ENCODE data around the gene RNF40. TPM values are rescaled to one million over a fixed set of nuclear protein-coding genes. Genes with fewer than 3 reads are reported as not detected.

The RNF40 gene
- total and polyA plus RNA-seq, 4 donors: 54.1 to 103 (median 79.0) TPM

DNA sequence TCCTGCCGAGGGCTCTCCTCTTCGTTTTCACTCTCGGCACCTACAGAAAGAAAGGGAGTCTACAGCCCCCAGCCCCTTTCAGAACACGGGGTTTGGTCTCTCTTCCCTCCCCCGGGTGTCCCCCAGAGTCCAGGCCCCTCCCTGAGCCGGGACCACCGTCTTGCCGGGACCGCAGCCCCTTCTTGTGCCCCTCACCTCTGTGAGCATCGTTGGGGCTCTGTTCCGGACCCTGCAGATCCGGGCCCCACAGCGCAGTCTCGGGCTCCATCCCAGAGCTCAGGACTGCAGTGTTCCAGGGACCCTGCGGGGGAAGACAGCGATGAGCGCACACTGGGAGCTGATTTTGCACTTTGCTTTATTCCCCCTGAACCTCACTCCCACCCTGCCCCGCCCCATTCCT, 22.1 kb downstream of the RNF40 start:
- ATAC-seq (ENCODE audit: insufficient read depth, low FRiP score) (no peak), DNase-seq (no peak)
- H3K36me3 ChIP-seq (ENCODE audit: control insufficient read depth in 4 of 4, insufficient read depth in 4 of 4, low read length in 4 of 4): peaks cover 9 to 34% (median 20%) of the 10 kb centered on the region in 4 donors
- H3K4me3 ChIP-seq: no peak overlapping the region
- TF ChIP-seq, protein P1, sequence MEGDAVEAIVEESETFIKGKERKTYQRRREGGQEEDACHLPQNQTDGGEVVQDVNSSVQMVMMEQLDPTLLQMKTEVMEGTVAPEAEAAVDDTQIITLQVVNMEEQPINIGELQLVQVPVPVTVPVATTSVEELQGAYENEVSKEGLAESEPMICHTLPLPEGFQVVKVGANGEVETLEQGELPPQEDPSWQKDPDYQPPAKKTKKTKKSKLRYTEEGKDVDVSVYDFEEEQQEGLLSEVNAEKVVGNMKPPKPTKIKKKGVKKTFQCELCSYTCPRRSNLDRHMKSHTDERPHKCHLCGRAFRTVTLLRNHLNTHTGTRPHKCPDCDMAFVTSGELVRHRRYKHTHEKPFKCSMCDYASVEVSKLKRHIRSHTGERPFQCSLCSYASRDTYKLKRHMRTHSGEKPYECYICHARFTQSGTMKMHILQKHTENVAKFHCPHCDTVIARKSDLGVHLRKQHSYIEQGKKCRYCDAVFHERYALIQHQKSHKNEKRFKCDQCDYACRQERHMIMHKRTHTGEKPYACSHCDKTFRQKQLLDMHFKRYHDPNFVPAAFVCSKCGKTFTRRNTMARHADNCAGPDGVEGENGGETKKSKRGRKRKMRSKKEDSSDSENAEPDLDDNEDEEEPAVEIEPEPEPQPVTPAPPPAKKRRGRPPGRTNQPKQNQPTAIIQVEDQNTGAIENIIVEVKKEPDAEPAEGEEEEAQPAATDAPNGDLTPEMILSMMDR (IDR thresholded peaks at IDR 0.05; ENCODE audit: control extremely low read depth, extremely low read depth): no peak
- no peak overlapping the region for H3K27ac ChIP-seq (ENCODE audit: low read depth in 1 of 2, low read length in 1 of 2)
- no peaks in the 10 kb centered on the region for H3K9me3 ChIP-seq (ENCODE audit: control insufficient read depth in 4 of 4, insufficient read depth in 3 of 4, low read length in 3 of 4)
- WGBS, 2 donors: 88 to 95% methylated on average over 18 of the region's 18 CpGs
- H3K9ac ChIP-seq (ENCODE audit: insufficient read depth in 1 of 2, low read length in 2 of 2): no peak overlapping the region
- H3K4me1 ChIP-seq (ENCODE audit: control insufficient read depth in 5 of 5, insufficient read depth in 5 of 5, low read length in 5 of 5): peaks cover 0 to 11% (median 4%) of the 10 kb centered on the region in 5 donors
- H3K27me3 ChIP-seq (ENCODE audit: control insufficient read depth in 3 of 3, insufficient read depth in 3 of 3, low read length in 2 of 3): no peaks in the 10 kb centered on the region

DNA sequence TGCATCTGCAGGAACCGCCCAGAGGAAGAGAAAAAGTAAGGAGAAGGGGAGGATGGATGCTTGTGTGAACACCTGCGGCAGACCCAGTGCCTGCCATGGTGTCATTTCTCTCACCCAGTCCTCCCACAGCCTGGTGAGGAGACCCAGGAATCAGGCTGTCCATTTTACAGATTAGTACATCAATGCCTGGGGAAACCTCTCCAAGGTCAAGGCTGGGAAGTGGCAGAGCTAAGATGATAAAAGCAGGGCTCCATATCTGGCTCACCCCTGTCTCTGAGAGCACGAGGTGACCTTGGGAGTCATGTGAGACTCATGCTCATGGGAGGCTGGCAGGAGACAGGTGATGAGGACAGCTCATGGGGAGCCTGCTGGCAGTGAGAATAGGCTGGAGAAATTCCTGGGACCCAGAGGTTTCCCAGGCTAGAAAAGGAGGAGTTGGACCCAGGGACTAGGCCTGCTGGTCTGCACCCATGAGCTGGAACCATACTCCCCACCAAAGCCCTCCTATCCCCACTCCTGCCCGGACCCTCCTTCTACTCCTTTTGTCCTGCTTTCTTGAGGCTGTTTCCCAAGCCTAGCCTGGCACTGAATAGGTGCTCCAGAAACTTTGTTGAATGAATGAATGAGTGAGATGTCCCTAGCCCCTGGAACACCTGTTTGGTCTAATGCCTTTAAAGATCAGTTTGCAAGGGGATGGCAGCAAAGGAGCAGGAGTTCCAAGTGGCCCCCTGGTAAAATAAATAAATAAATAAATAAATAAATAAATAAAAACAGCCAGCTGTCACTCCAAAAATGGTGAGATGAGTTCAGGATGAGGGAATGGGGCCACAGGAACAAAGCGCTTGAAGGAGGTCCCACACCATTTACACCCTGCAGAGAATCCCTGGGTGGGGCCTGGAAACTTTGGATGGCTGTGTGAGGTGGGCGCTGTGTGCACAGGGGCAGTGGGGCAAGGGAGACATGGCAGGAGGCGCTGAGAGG, 23.3 kb downstream of the RNF40 start:
- 79 to 80% methylated on average over 7 of the region's 7 CpGs for WGBS, 2 donors
- Histone ChIP-seq H3K4me3 (no peak overlapping the region), H3K27me3 (ENCODE audit: control insufficient read depth in 3 of 3, insufficient read depth in 3 of 3, low read length in 2 of 3) (no peaks in the 10 kb centered on the region), H3K9me3 (ENCODE audit: control insufficient read depth in 4 of 4, insufficient read depth in 3 of 4, low read length in 3 of 4) (no peaks in the 10 kb centered on the region), H3K9ac (ENCODE audit: insufficient read depth in 1 of 2, low read length in 2 of 2) (peak overlapping the region in 1 of 2 donors; percentile 2), H3K4me1 (ENCODE audit: control insufficient read depth in 5 of 5, insufficient read depth in 5 of 5, low read length in 5 of 5) (peaks cover 0 to 11% (median 4%) of the 10 kb centered on the region in 5 donors), H3K36me3 (ENCODE audit: control insufficient read depth in 4 of 4, insufficient read depth in 4 of 4, low read length in 4 of 4) (peaks cover 9 to 32% (median 20%) of the 10 kb centered on the region in 4 donors), H3K27ac (ENCODE audit: low read depth in 1 of 2, low read length in 1 of 2) (peak overlapping the region in 1 of 2 donors; percentile 83)
- no peak for ATAC-seq (ENCODE audit: insufficient read depth, low FRiP score)
- TF ChIP-seq, protein P1 (IDR thresholded peaks at IDR 0.05; ENCODE audit: control extremely low read depth, extremely low read depth): no peak
- DNase-seq: no peak

DNA sequence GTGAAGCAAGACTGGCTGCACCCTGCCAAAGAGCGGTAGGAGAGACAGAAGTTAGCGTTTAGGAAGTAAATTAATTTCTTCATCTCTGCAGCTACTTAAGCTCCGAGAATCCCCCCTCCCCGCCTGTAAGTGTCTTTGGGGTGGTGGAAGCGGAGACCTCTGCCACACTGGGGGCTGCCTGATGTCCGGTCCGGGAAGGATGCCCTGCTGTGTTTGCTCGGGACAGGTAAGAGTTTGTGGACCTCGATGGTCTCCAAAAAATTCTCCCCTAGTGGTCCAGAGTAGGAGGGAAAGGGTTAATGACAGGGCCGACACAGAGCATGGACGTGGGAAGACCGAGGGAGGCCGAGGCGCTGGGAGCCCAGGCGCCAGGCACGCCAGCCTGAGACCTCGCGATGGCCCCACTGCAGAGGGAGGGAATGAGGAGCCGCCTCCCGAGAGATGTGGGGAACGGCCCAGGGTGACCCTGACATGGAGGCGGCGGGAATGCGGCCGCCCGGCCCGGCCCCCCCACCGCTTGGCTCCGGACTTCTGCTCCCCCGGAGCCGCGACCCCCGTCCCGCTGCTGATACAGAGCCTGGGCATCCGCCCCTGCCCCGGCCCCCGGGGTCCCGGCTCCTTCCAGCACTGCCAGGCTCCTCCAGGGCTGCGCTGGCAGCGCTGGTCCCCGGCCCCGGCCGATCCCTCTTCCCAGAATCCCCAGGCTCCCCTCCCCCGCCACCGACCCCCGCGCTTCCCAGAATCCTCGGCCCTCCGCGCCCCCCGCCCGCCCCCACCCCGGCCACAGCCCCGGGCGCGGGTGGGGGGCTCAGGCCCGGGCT, 24.2 kb downstream of the RNF40 start:
- Histone ChIP-seq H3K36me3 (ENCODE audit: control insufficient read depth in 4 of 4, insufficient read depth in 4 of 4, low read length in 4 of 4) (peaks cover 9 to 30% (median 19%) of the 10 kb centered on the region in 4 donors), H3K9ac (ENCODE audit: insufficient read depth in 1 of 2, low read length in 2 of 2) (peak overlapping the region in 1 of 2 donors; percentile 2), H3K27me3 (ENCODE audit: control insufficient read depth in 3 of 3, insufficient read depth in 3 of 3, low read length in 2 of 3) (no peaks in the 10 kb centered on the region), H3K9me3 (ENCODE audit: control insufficient read depth in 4 of 4, insufficient read depth in 3 of 4, low read length in 3 of 4) (no peaks in the 10 kb centered on the region), H3K4me3 (peak overlapping the region; percentile 93), H3K4me1 (ENCODE audit: control insufficient read depth in 5 of 5, insufficient read depth in 5 of 5, low read length in 5 of 5) (peaks cover 0 to 11% (median 4%) of the 10 kb centered on the region in 5 donors), H3K27ac (ENCODE audit: low read depth in 1 of 2, low read length in 1 of 2) (peak overlapping the region; percentile 89 to 93)
- TF ChIP-seq, protein P1 (IDR thresholded peaks at IDR 0.05; ENCODE audit: control extremely low read depth, extremely low read depth): no peak
- ATAC-seq (ENCODE audit: insufficient read depth, low FRiP score) (peak; percentile 36), DNase-seq (peak; percentile 60 to 68 (median 65))
- WGBS, 2 donors: 4 to 6% methylated on average over 34 to 57 of the region's 57 CpGs
